Skin epidermis (tissue), 12 donors: ENCODE data around the gene MYH10.

ENCODE experiments used
- H3K27ac ChIP-seq, 21 experiments: fragments of 200-600 bp; sonication (generic) in 11 of 21; one replicate each; pipeline ENCODE4 v1.5.0; 2020; ENCODE audit warnings: mild to moderate bottlenecking in 3 of 21, inconsistent platforms in 2 of 21, moderate library complexity in 2 of 21
- H3K4me3 ChIP-seq, 7 experiments: fragments of 200-600 bp; sonication (generic) in 2 of 7; one replicate each; pipeline ENCODE4 v1.5.0; 2020; ENCODE audit warnings: inconsistent platforms in 2 of 7, mild to moderate bottlenecking in 2 of 7, moderate library complexity in 1 of 7

Gene MYH10

GRCh38 chr17:8504460-8505207 lies 125.9 kb downstream of the MYH10 start:
- Histone ChIP-seq H3K27ac (no peak overlapping the region), H3K4me3 (no peak overlapping the region)

- peak overlapping the region in 2 of 21 experiments; percentile 35 to 39 for H3K27ac ChIP-seq
Observed at GRCh38 chr17:8503807-8504206, 126.7 kb downstream of the MYH10 start.

GRCh38 chr17:8503368-8503767 lies 127.2 kb downstream of the MYH10 start:
- Histone ChIP-seq H3K4me3 (no peak overlapping the region), H3K27ac (peak overlapping the region in 2 of 21 experiments; percentile 35 to 39)

More at GRCh38 chr17:8503807-8504206, 126.7 kb downstream of the MYH10 start:
- H3K4me3 ChIP-seq: no peak overlapping the region

DNA sequence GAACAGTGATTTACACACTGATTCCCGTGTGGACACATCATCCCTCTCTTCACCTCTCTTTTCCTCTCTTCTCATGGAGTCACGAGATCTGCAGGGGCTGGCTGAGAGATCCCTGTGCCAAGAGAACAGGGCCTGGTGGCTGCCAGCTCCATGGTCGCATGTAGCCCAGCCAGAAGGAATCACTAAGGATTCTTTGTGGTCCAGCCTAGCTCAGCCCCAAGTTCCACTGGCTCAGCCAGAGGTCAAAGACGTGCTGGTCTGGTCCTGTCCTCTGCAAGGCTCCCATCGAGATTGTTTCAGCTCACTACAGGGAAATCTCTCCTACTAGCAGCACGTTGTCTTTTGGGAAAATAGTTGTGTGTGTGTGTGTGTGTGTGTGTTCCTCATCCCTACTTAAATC lies 128.4 kb downstream of the MYH10 start:
- H3K27ac ChIP-seq: peak overlapping the region in 2 of 21 experiments; percentile 0 to 1
- no peak overlapping the region for H3K4me3 ChIP-seq

DNA sequence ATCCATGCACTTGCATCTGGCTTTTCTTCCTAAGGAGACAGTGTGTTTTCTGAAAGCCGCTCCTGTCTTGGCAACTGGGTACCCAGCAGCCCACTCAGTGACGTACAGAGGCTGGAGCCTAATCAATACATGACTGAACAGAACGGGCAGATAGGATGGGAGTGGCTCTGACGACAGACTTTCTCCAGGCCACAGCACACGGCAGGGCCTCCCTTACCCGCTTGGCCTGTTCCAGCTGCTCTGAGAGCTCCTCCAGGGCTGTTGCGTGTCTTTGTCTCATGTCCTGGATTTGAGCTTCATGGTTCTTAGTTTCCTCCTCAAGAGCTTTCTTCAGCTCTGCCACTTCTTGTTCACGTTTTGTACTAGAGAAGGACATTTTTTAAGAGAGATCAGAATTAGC lies 129.9 kb downstream of the MYH10 start:
- Histone ChIP-seq H3K27ac (peak overlapping the region in 5 of 21 experiments; percentile 11 to 60 (median 20)), H3K4me3 (no peak overlapping the region)

DNA sequence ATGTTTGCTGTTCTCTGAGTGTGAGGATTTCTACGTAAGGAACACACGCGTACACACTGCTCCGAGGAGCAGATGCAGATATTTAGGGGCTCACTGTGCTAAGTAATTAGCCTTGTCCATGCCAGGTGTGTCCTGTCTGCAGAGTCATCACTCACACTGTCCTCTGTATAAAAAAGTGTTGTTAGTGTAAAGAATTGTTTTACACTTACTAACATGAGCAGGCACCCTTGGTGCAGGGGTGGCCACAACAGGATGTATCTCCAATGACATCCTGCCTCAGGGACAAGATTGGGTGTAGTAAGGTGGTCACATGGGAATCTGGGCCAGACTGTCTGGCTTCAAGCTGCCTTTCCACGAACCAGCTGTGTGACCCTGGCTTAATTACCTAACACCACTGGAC lies 130.9 kb downstream of the MYH10 start:
- H3K27ac ChIP-seq: peak overlapping the region in 1 of 21 experiments; percentile 20

DNA sequence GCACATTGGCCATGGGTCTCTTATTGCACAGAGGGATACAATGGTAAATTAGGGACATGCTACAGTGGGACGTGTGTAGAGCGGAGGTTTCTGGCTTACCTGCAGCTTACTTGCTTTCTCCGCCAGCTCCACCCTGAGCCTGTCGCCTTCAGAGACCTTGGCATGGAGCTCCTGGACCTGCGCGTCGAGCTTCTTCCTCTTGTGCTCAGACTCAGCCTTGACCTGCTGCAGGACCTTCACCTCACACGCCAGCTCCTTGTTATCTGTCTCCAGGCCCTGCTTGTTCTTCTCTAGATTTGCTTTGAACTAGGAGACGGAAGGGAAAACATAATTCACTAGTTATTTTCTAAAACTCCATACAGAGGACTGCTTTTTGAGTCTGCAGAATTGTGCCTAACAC lies 131.4 kb downstream of the MYH10 start:
- no peak overlapping the region for H3K27ac ChIP-seq
- no peak overlapping the region for H3K4me3 ChIP-seq

More for the DNA sequence above, 130.9 kb downstream of the MYH10 start:
- no peak overlapping the region for H3K4me3 ChIP-seq

DNA sequence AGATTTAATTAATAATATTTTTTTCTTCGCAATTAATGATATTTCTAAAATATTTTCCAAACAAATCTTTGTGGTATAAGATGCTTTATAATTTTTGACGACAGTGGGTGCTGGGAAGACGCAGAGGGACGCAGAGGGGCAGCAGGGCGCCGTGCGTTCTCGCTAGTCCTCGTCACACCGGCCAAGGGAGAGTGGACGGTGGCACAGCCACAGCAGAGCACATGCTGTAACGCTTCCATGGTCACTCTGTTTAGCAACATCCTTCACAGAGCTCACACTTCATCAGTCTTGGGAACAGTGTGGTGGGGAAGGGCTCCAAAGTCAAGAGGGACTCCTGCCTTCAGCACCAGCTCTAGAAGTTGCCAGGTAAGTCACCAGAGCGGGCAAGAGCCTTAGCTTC lies 134.4 kb downstream of the MYH10 start:
- Histone ChIP-seq H3K27ac (no peak overlapping the region), H3K4me3 (no peak overlapping the region)

GRCh38 chr17:8494506-8495111 lies 135.9 kb downstream of the MYH10 start:
- Histone ChIP-seq H3K27ac (no peak overlapping the region), H3K4me3 (no peak overlapping the region)

DNA sequence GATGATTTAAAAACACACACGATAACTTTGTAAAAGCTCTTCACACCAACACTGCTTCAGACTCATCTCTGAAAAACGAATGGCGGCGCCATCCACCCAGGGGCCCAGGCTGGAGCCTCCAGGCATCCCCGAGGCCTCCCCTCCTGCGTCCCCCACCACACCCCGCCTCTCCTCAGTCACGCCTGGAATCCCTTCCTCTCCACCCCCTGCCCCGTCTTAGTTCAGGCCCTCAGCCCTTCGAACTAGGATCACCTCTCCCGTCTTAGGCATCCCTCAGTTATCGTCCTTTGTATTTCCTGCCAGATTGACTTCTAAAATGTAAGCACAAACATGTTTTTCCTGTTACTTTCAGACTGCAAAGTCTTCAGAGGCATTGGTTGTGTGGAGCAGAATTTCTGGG lies 136.5 kb downstream of the MYH10 start:
- Histone ChIP-seq H3K27ac (no peak overlapping the region), H3K4me3 (no peak overlapping the region)

GRCh38 chr17:8492121-8492520 lies 138.4 kb downstream of the MYH10 start:
- no peak overlapping the region for H3K27ac ChIP-seq
- no peak overlapping the region for H3K4me3 ChIP-seq

DNA sequence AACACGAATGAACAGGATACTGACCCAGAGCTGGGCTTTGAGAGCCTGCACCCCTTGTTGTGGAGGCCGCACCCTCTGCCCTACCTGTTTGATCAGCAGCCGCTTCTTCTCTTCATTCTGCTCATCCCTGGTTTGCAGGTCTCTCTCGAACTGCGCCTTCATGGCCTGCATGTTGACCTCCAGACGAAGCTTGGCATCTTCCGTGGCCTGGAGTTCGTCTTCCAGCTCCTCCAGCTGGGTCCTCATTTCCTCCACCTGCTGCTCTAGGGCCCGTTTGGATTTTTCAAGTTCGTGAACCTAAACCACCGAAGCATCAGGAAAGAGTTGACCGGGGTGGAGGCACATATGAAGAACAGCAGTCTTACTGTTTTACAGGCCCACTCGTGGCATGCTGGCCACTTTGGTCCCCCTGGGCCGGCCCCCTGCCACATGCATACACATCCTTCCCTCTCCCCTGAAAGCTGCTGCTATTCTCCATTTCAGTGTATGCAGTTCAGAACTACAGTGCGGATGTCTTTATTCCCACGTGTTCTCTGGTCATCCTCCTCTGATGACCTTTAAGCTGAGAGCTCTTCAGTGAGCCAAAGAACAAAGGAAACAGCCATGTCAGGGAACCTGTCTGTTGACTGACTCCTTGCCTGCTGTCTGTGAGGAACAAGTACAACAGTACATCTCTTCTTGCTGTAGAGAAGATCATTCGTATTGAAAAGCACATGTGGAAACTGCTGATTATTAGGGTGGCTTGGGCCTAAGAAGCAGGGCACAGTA lies 140.1 kb downstream of the MYH10 start:
- Histone ChIP-seq H3K4me3 (no peak overlapping the region), H3K27ac (peak overlapping the region in 1 of 21 experiments; percentile 16)

DNA sequence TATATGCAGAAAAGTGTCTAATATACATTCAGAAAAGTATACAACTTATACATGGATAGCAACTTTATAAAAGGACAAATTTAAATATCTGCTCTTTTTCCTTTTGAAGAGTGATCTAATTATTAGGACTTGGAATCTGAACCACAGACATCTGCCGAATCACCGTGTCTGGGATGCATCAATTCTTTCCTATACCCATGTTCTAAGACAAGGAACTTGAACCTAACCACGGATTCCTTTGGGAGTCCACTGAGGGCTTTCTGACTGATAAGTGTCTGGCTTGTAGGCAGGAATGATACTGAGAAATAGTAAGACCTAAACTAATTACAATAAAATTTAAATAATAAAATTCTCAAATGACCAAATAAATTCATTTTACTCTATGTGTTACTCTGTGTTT lies 140.7 kb downstream of the MYH10 start:
- peak overlapping the region in 1 of 21 experiments; percentile 18 for H3K27ac ChIP-seq
- no peak overlapping the region for H3K4me3 ChIP-seq

DNA sequence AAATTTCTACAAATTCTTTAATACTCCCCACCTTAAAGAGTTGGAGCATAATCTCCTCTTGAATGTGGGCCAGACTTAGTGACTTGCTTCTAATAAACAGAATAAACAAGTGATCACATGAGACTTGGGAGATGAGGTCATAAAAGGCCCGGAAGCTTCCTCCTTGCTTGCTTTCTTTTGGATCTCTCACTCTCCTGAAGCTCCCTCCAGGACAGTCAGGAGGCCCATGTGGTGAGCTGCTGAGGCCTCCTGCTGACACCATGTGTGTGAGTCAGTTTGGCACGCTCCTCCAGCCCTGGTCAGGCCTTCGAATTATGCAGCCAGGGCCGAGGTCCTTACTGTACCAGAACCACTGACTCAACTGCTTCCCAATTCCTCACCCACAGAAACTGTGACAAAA lies 141.6 kb downstream of the MYH10 start:
- H3K27ac ChIP-seq: peak overlapping the region in 3 of 21 experiments; percentile 9 to 51 (median 16)
- no peak overlapping the region for H3K4me3 ChIP-seq

- Histone ChIP-seq H3K27ac (peak overlapping the region in 4 of 21 experiments; percentile 9 to 51 (median 26)), H3K4me3 (no peak overlapping the region)
Observed at GRCh38 chr17:8488491-8488890, 142.0 kb downstream of the MYH10 start.

GRCh38 chr17:8487743-8488142 lies 142.8 kb downstream of the MYH10 start:
- Histone ChIP-seq H3K4me3 (no peak overlapping the region), H3K27ac (no peak overlapping the region)

DNA sequence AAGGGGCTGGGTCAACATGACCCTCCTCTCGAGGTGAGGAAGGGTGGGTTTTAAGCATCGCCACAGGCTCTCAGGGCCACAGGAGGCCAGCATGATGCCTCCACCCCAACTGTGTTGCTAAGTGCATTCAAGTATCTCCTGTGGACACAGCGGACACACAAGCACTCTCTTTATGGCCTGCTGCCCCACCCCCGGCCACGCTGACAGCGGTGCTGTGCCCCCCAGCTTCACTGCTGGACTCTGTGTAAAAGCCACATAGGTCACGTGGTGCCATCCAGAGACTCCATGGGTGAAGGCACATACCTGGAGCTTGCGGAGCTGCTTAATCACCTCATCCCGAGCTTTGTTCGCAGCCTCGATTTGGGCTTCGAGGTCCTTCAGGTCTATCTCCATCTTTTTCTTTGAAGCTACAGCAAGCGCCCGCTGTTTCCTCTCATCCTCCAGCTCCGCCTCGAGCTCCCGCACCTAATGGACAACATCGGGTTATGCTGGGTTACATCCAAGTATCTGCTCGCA lies 143.3 kb downstream of the MYH10 start:
- Histone ChIP-seq H3K4me3 (no peak overlapping the region), H3K27ac (no peak overlapping the region)

- H3K27ac ChIP-seq: no peak overlapping the region
Observed at GRCh38 chr17:8485491-8485890, 145.0 kb downstream of the MYH10 start.

DNA sequence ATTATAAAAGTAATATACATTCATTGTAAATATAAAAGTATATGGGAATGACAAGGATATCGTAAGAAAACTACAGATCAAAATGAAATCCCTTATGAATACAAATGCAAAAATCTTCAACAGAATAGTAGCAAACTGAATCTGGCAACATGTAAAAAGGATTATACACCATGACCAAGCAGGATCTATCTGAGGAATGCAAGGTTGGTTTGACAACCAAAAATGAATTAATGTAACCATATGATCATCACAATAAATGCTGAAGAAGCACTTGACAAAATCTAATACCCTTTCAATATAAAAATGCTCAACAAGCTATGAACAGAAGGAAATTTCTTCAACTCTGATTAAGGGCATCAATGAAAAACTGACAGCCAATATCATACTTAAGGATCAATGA lies 146.1 kb downstream of the MYH10 start:
- Histone ChIP-seq H3K27ac (no peak overlapping the region), H3K4me3 (no peak overlapping the region)

More at GRCh38 chr17:8485491-8485890, 145.0 kb downstream of the MYH10 start:
- no peak overlapping the region for H3K4me3 ChIP-seq

- Histone ChIP-seq H3K27ac (no peak overlapping the region), H3K4me3 (no peak overlapping the region)
Observed at GRCh38 chr17:8482546-8482945, 148.0 kb downstream of the MYH10 start.
